ENCODE measurements around the gene SLC7A10. TPM values are rescaled to one million over a fixed set of nuclear protein-coding genes. Genes with fewer than 3 reads are reported as not detected.

SLC7A10 gene
- total RNA-seq: not detected

DNA sequence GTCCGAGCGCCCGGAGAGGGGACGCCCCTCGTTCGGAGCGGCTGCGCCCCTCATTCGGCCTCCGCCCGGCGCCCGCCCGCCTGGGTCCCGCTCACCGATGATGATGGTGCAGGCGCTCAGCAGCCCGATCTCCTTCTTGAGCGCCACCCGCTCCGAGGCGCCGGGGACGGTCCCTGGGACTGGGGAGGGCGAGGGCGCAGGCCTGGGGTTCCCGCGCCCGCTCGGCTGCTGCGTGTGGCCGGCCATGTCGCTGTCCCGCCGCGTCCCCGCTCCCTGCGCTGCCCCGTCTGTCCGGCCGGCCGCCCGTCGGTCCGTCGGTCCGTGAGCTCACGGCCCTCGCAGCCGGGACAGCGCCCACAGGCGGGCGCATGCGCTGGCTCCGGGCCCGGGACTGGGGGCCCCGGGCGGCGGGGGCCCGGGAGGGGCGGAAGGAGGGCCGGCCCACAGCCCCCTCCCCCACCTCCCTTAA, at the start of gene SLC7A10:
SLC7A10 (minus strand) TSS at position 393 of the 469 bp plus-strand sequence; CDS start at position 246, 147 bp downstream.
- Mint-ChIP-seq H3K4me3 (peak within 1 kb of the TSS; percentile 74 to 78), H3K4me1 (ENCODE audit: low read depth) (no peaks in the 10 kb centered on the region)
- peak in 1 of 2 donors; percentile 32 for ATAC-seq (replicated peaks in 1 of 2)

GRCh38 chr19:33274663-33275558, 49.3 kb upstream of the SLC7A10 start:
- no peak overlapping the region for H3K4me3 Mint-ChIP-seq
- H3K36me3 Mint-ChIP-seq (ENCODE audit: insufficient read depth in 2 of 2): no peaks in the 10 kb centered on the region
- peaks cover 2% of the 10 kb centered on the region for H3K4me1 Mint-ChIP-seq (ENCODE audit: low read depth)
- H3K9me3 Mint-ChIP-seq: no peaks in the 10 kb centered on the region
- no peak overlapping the region for H3K27ac Mint-ChIP-seq
- DNase-seq (no peak), ATAC-seq (replicated peaks in 1 of 2) (no peak)
- H3K27me3 Mint-ChIP-seq (ENCODE audit: low read depth): no peaks in the 10 kb centered on the region

More for the DNA sequence above, at the start of gene SLC7A10:
- no peak for DNase-seq
- Mint-ChIP-seq H3K27ac (no peak within 1 kb of the TSS), H3K9me3 (peaks cover 10% of the 10 kb centered on the region in 2 donors), H3K27me3 (ENCODE audit: low read depth) (peaks cover 72% of the 10 kb centered on the region), H3K36me3 (ENCODE audit: insufficient read depth in 2 of 2) (peaks cover 16 to 18% of the 10 kb centered on the region in 2 donors)

- Mint-ChIP-seq H3K9me3 (no peaks in the 10 kb centered on the region), H3K36me3 (ENCODE audit: insufficient read depth in 2 of 2) (no peaks in the 10 kb centered on the region), H3K27ac (no peak overlapping the region), H3K27me3 (ENCODE audit: low read depth) (no peaks in the 10 kb centered on the region), H3K4me3 (no peak overlapping the region), H3K4me1 (ENCODE audit: low read depth) (no peaks in the 10 kb centered on the region)
- peak; percentile 74 to 78 for ATAC-seq (replicated peaks in 1 of 2)
- peak; percentile 36 to 40 for DNase-seq
These were observed 48.4 kb upstream of the SLC7A10 start for GRCh38 chr19:33273881-33274662.

GRCh38 chr19:33273065-33273736, 47.6 kb upstream of the SLC7A10 start:
- H3K27me3 Mint-ChIP-seq (ENCODE audit: low read depth): no peaks in the 10 kb centered on the region
- no peak overlapping the region for H3K27ac Mint-ChIP-seq
- no peak overlapping the region for H3K4me3 Mint-ChIP-seq
- H3K9me3 Mint-ChIP-seq: no peaks in the 10 kb centered on the region
- no peak for ATAC-seq (replicated peaks in 1 of 2)
- no peak for DNase-seq
- H3K4me1 Mint-ChIP-seq (ENCODE audit: low read depth): no peaks in the 10 kb centered on the region
- H3K36me3 Mint-ChIP-seq (ENCODE audit: insufficient read depth in 2 of 2): no peaks in the 10 kb centered on the region

GRCh38 chr19:33271246-33272021, 45.8 kb upstream of the SLC7A10 start:
- H3K4me1 Mint-ChIP-seq (ENCODE audit: low read depth): no peaks in the 10 kb centered on the region
- H3K36me3 Mint-ChIP-seq (ENCODE audit: insufficient read depth in 2 of 2): no peaks in the 10 kb centered on the region
- no peak for ATAC-seq (replicated peaks in 1 of 2)
- H3K9me3 Mint-ChIP-seq: no peaks in the 10 kb centered on the region
- no peaks in the 10 kb centered on the region for H3K27me3 Mint-ChIP-seq (ENCODE audit: low read depth)
- no peak overlapping the region for H3K27ac Mint-ChIP-seq
- DNase-seq: no peak
- H3K4me3 Mint-ChIP-seq: no peak overlapping the region

GRCh38 chr19:33270769-33271168, 45.1 kb upstream of the SLC7A10 start:
- H3K27ac Mint-ChIP-seq: no peak overlapping the region
- H3K27me3 Mint-ChIP-seq (ENCODE audit: low read depth): no peaks in the 10 kb centered on the region
- no peaks in the 10 kb centered on the region for H3K9me3 Mint-ChIP-seq
- ATAC-seq (replicated peaks in 1 of 2) (no peak), DNase-seq (no peak)
- no peaks in the 10 kb centered on the region for H3K36me3 Mint-ChIP-seq (ENCODE audit: insufficient read depth in 2 of 2)
- no peaks in the 10 kb centered on the region for H3K4me1 Mint-ChIP-seq (ENCODE audit: low read depth)
- no peak overlapping the region for H3K4me3 Mint-ChIP-seq

DNA sequence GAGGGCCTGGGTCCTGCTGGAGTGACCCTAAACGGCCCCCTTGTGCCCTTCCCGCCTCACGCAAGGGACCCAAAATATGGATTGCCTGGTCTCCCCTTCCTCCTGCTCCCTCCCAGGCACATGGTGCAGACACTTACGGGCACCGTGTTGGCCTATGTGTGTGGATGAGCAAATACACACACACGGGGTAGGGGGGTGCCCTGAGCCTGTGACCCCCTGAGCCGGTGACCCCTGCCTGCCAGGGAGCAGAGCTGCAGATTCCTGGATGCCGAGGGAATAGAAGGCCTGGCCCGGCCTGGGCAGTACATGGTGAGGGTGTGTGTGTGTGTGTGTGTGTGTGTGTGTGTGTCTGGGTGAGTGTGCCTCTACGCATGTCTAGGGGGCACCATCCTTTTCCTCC, 43.4 kb upstream of the SLC7A10 start:
- Mint-ChIP-seq H3K27me3 (ENCODE audit: low read depth) (peaks cover 8% of the 10 kb centered on the region), H3K9me3 (no peaks in the 10 kb centered on the region), H3K36me3 (ENCODE audit: insufficient read depth in 2 of 2) (no peaks in the 10 kb centered on the region), H3K4me3 (no peak overlapping the region), H3K4me1 (ENCODE audit: low read depth) (no peaks in the 10 kb centered on the region), H3K27ac (no peak overlapping the region)
- DNase-seq: no peak
- no peak for ATAC-seq (replicated peaks in 1 of 2)

GRCh38 chr19:33268162-33268991, 42.7 kb upstream of the SLC7A10 start:
- ATAC-seq (replicated peaks in 1 of 2): no peak
- peaks cover 8% of the 10 kb centered on the region for H3K27me3 Mint-ChIP-seq (ENCODE audit: low read depth)
- no peak overlapping the region for H3K27ac Mint-ChIP-seq

GRCh38 chr19:33267706-33268105, 42.1 kb upstream of the SLC7A10 start:
- peaks cover 10% of the 10 kb centered on the region for H3K27me3 Mint-ChIP-seq (ENCODE audit: low read depth)
- no peak overlapping the region for H3K4me3 Mint-ChIP-seq
- H3K27ac Mint-ChIP-seq: no peak overlapping the region
- H3K9me3 Mint-ChIP-seq: no peaks in the 10 kb centered on the region
- no peak for ATAC-seq (replicated peaks in 1 of 2)
- no peak for DNase-seq
- no peaks in the 10 kb centered on the region for H3K4me1 Mint-ChIP-seq (ENCODE audit: low read depth)
- no peaks in the 10 kb centered on the region for H3K36me3 Mint-ChIP-seq (ENCODE audit: insufficient read depth in 2 of 2)

More at GRCh38 chr19:33268162-33268991, 42.7 kb upstream of the SLC7A10 start:
- no peak for DNase-seq
- H3K4me1 Mint-ChIP-seq (ENCODE audit: low read depth): no peaks in the 10 kb centered on the region
- no peak overlapping the region for H3K4me3 Mint-ChIP-seq
- H3K9me3 Mint-ChIP-seq: no peaks in the 10 kb centered on the region
- no peaks in the 10 kb centered on the region for H3K36me3 Mint-ChIP-seq (ENCODE audit: insufficient read depth in 2 of 2)

DNA sequence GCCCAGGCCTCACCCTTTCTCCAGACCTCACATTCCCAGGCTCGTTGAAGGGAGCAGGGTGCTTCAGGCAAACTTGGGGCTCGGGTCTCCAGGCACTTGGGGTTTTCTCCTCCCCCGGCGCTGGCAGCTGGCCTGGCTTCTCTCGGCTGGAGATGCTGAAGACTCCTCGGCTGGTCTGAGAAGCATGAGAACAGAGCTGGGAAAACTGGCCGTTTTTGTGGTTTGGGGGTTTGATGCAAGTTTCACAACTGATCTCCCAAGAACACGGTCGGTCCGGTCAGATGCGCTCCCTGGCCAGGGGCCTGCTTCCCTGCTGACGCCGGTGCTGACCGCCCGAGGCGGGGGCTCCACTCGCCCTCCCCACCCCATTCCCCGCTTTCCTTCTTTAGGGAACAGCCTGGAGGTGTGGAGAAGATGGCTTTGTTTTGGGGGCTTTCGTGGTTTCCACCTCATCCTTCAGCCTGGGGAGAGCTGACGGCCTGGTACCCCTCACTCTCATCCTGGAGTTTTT, 41.4 kb upstream of the SLC7A10 start:
- Mint-ChIP-seq H3K27ac (no peak overlapping the region), H3K27me3 (ENCODE audit: low read depth) (peaks cover 17% of the 10 kb centered on the region), H3K36me3 (ENCODE audit: insufficient read depth in 2 of 2) (no peaks in the 10 kb centered on the region), H3K4me3 (no peak overlapping the region), H3K9me3 (no peaks in the 10 kb centered on the region), H3K4me1 (ENCODE audit: low read depth) (peaks cover 4% of the 10 kb centered on the region)
- ATAC-seq (replicated peaks in 1 of 2) (no peak), DNase-seq (no peak)

DNA sequence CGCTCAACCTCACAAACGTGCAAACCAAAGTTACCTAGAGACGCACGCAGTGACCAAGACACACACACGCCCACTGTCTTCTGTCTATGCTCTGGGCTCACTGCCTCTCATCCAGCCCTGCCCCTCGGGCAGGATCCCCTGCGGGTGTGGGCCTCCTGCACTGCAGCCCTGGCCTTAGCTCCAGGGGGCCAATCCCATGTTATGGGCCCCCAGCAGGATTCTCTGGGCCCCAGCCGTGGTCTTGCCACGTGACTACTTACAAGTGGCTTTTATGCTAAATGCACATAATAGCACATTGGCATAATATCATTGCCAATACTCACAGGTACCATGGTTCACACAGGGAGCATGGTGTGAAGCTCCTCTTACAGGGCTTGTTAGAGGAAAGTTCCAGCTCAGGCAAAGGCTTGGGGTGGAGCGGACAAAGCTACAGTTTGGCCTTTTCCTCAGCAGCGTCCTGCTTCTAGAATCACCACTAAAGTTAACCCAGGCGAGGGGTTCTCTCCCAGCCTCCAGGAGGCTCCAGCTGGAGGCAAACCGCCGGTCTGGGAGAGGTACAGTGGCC, 39.3 kb upstream of the SLC7A10 start:
- Mint-ChIP-seq H3K27ac (no peak overlapping the region), H3K4me3 (no peak overlapping the region), H3K9me3 (no peaks in the 10 kb centered on the region), H3K4me1 (ENCODE audit: low read depth) (peaks cover 15% of the 10 kb centered on the region), H3K36me3 (ENCODE audit: insufficient read depth in 2 of 2) (no peaks in the 10 kb centered on the region), H3K27me3 (ENCODE audit: low read depth) (peaks cover 25% of the 10 kb centered on the region)
- DNase-seq: no peak
- ATAC-seq (replicated peaks in 1 of 2): no peak
